ENCODE measurements around the gene SGK1.
"Not testable (repeated sequence)": the region's sequence is repeated elsewhere in the genome, so short reads cannot be mapped to it uniquely, and the experiment has no call there.

DNA sequence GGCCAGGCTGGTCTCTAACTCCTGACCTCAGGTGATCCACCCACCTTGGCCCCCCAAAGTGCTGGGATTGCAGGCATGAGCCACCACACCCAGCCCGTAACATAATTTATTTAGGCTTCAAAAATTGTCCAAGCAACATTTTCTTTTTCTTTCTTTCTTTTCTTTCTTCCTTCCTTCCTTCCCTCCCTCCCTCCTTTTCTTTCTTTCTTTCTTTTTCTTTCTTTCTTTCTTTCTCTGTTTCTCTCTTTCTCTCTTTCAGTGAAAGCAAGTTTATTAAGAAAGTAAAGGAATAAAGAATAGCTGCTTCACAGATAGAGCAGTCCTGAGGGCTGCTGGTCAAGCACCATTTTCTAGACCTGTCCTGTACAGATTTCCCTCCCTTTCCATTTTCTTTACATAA lies 113.2 kb downstream of the SGK1 start:
- TF ChIP-seq, protein P1, sequence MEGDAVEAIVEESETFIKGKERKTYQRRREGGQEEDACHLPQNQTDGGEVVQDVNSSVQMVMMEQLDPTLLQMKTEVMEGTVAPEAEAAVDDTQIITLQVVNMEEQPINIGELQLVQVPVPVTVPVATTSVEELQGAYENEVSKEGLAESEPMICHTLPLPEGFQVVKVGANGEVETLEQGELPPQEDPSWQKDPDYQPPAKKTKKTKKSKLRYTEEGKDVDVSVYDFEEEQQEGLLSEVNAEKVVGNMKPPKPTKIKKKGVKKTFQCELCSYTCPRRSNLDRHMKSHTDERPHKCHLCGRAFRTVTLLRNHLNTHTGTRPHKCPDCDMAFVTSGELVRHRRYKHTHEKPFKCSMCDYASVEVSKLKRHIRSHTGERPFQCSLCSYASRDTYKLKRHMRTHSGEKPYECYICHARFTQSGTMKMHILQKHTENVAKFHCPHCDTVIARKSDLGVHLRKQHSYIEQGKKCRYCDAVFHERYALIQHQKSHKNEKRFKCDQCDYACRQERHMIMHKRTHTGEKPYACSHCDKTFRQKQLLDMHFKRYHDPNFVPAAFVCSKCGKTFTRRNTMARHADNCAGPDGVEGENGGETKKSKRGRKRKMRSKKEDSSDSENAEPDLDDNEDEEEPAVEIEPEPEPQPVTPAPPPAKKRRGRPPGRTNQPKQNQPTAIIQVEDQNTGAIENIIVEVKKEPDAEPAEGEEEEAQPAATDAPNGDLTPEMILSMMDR (IDR thresholded peaks at IDR 0.05): not testable (repeated sequence)
- not testable (repeated sequence) for TF ChIP-seq POLR2A (IDR thresholded peaks at IDR 0.05)

Measured in Peyer's patch (tissue), 4 donors.